Inferior parietal cortex (tissue), 1 donor: ENCODE data around the gene PDE6B.
"Not testable (repeated sequence)": the region's sequence is repeated elsewhere in the genome, so short reads cannot be mapped to it uniquely, and the experiment has no call there.

Experiments
- DNase-seq: peaks from one replicate; pipeline ENCODE4 v3.0.0-alpha.2; 2016; ENCODE audit errors: extremely low spot score

The PDE6B gene

DNA sequence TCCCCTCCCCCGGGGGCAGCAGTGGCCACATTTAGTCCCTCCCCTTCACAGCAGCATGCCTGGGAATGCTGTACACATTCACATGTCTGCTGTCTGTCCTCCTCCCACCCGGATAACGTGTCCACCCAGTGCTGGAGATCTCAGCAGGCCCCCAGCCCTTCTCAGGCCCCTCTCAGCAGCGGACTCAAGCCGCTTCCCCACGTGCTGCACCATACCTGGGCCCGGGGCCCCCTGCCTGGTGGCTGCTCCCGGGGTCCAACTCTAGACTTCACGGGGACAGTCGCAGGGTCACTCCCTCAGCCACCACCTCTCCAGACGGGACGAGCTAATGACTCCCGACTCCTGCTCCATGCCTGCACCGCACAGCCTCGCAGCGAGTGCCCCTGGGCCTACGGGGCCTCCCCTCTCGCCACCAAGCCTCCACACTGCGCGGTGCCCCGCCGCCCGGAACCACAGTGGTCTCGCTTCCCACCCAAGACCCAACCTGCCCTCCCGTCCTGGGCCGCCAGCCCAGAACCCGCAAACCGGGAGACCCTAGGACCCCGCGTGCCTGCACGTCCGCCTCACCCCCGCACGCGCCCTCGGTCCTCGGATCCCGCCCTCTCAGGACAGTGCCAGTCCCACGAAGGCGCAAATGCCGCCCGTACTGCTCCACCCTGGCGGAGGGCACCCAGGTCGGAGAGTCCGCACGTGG lies 79.0 kb downstream of the PDE6B start:
- DNase-seq = no peak

GRCh38 chr4:704971-705277 lies 79.6 kb downstream of the PDE6B start:
- no peak for DNase-seq

DNA sequence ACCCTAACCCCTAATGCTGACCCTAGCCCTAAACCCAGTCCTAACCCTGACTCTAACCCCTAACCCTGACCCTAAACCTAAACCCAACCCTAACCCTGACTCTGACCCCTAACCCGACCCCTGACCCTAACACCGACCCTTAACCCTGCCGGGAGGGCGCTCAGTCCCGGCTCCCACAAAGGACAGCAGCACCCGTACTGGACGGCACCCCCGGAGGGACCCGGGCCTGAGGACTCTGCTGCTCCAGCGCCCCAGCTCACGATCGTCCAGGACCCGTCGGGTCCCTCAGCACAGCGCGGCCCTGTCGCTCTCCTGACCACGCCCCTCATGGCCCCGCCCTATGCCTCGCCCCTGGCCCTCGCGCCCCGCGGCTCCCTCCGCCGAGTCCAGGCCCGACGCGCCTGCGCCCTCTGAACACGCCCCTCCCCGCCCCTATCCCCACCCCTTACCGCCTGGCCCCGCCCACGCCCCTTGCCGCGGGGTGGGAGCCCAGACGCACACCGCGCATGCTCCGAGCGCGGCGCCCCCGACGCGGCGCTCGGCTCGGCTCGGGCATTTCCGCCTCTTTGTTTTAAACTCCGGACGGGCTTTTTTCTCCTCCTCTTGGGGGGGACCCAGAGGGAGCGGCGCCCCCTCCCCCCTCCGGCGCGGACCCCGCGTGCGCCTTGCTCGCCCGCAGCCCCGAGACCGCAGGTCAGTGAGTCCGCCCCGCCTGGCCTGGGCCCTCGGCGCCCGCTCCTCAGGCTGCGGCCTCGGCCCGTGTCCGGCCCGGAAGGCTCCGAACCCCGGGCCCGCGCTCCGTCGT lies 80.1 kb downstream of the PDE6B start, which contains the start of gene PCGF3:
Gene PCGF3 (plus strand): TSS at position 555 of the 805 bp plus-strand sequence. CDS start 27,849 bp downstream, outside the sequence.
- peak; percentile 92 for DNase-seq

DNA sequence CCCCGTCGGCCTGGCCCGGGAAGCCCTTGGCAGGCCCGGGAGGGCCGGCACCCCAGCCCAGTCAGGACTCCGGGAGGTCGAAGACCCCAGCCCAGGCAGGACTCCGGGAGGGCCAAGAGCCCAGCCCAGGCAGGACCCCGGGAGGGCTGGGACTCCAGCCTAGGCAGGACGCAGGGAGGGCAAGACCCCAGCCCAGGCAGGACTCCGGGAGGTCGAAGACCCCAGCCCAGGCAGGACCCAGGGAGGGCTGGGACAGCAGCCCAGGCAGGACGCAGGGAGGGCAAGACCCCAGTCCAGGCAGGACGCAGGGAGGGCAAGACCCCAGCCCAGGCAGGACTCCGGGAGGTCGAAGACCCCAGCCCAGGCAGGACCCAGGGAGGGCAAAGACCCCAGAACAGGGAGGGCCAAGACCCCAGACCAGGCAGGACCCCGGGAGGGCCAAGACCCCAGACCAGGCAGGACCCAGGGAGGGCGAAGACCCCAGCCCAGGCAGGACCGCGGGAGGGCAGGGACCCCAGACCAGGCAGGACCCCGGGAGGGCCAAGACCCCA lies 80.8 kb downstream of the PDE6B start:
- not testable (repeated sequence) for DNase-seq

GRCh38 chr4:706834-707598 lies 81.6 kb downstream of the PDE6B start:
- no peak for DNase-seq

GRCh38 chr4:707929-708630 lies 82.7 kb downstream of the PDE6B start:
- no peak for DNase-seq

GRCh38 chr4:708631-708933 lies 83.2 kb downstream of the PDE6B start:
- DNase-seq = no peak

GRCh38 chr4:709348-709747 lies 84.0 kb downstream of the PDE6B start:
- no peak for DNase-seq

- DNase-seq = no peak
Measured at GRCh38 chr4:710116-710515, 84.7 kb downstream of the PDE6B start.

GRCh38 chr4:710916-711315 lies 85.5 kb downstream of the PDE6B start:
- no peak for DNase-seq

DNA sequence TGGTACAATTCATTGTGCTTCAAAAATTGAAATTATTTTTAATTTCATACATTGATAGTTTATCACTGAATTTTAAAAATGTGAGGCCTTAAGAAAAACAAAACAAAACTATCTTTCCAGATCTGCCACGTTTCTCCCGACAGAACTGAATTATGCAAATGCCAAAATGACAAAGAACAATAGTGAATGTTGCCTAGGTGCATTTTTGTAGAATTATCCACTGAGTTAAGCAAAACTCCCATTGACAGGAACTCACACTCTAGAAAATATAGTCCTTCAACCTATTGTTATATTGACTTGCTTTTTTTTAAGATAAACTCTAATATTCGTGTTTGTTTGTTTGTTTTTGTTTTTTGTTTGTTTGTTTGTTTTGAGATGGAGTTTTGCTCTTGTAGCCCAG lies 86.7 kb downstream of the PDE6B start:
- DNase-seq = no peak

DNA sequence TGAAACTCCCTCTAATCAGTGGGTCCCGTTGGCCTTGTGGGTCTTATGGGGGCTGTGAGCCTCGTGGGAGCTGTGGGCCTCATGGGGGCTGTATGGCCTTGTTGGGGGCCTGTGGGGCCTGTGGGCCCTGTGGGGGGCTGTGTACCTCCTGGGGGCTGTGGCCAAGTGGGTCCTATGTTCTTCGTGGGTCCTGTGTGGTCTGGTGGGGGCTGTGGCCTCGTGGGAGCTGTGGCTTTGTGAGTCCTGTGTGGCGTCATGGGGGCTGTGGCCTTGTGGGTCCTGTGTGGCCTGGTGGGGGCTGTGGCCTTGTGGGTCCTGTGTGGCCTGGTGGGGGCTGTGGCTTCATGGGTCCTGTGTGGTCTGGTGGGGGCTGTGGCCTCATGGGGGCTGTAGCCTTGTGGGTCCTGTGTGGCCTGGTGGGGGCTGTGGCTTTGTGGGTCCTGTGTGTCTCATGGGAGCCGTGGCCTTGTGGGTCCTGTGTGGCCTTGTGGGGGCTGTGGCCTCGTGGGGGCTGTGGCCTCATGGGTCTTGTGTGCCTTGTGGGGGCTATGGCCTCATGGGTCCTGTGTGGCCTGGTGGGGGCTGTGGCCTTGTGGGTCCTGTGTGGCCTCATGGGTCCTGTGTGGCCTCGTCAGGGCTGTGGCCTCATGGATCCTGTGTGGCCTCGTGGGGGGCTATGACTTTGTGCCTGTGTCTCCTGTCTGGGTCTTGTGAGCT lies 87.7 kb downstream of the PDE6B start:
- DNase-seq = no peak

- DNase-seq = no peak
Measured at GRCh38 chr4:714087-714486, 88.7 kb downstream of the PDE6B start.

DNA sequence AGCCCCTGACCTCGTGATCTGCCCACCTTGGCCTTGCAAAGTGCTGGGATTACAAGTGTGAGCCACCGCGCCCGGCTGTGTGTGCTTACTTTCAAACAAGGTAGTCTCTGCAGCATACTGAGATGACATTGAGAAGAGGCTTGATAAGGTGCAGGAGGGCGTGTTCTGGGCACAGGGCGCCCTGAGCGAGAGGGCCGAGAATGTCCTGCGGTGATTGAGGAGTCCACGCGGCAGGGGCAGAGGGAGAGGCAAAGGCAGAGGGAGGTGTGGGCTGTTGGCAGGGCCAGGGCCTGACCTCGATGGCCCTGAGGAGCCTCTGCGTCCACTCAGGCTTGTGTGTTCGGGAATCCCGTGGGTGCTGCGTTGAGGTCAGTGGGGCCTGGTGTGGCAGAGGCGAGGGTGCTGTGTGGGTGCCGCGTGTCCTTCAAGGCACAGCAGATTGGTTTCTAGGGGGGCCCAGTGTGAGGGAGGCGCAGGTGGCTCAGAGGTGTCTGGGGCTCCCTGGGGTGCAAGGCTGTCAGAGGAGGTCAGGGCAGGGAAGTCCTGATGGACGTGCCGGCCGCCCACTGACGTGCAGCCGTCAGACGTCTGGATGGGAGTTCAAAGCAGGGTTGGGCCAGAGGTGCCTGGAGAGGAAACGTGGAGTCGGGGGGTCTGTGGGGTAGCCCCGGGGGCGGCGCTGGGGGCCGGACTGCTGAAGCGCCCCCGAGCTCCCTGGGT lies 92.4 kb downstream of the PDE6B start:
- no peak for DNase-seq

GRCh38 chr4:718460-718859 lies 93.1 kb downstream of the PDE6B start:
- no peak for DNase-seq
